ENCODE data around the gene RXRG.

RXRG gene

DNA sequence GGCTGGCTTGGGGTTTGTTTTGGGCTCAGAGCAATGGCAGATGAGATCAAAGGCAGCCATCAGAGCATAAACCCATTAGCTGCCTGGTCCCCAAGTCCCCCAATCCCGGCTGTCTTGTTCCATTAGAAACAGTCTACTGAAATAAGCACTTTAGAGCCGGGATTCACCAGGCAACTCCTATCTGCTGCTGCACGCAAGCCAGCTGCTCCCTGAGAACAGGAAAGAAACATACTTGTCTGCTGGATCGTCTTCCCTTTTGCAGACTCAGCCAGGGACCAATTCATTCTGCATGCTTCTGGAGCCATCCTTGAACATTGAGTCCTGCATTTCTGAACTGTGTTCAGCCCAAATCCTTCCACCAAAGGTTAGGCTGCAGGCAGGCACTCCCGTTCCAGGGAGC lies 21.8 kb downstream of the RXRG start:
- no peak overlapping the region for H3K4me2 ChIP-seq (ENCODE audit: low read length)

DNA sequence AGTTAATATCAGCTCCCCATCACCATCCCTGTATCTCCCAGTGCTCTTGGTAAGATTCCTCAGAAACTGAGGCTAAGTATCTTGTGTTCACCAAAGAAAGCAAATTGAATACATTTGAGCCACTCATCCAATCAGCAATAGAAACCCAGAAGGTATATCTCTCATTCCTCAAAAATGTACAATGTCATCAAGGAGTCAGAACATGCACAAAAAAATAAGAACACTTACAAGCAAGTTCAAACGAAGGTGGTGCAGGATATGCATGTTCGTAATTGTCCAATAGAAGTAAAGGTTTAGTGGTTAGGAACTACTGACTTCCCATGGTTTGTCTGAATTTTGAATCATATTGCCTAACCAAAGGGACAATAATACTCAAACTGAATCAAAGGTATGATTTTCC lies 24.3 kb downstream of the RXRG start:
- Histone ChIP-seq H3K4me3 (ENCODE audit: low read length) (no peak overlapping the region), H3K9me3 (ENCODE audit: insufficient read depth, low read length) (no peaks in the 10 kb centered on the region), H4K20me1 (ENCODE audit: insufficient read depth, low read length) (no peaks in the 10 kb centered on the region), H2AFZ (ENCODE audit: low read depth, low read length) (no peak overlapping the region), H3K4me2 (ENCODE audit: low read length) (no peak overlapping the region), H3K4me1 (ENCODE audit: low read length) (no peaks in the 10 kb centered on the region), H3K9ac (ENCODE audit: low read length) (no peak overlapping the region), H3K36me3 (replicated peaks; ENCODE audit: low read depth, low read length) (no peaks in the 10 kb centered on the region), H3K79me2 (ENCODE audit: low read length) (no peaks in the 10 kb centered on the region), H3K27me3 (ENCODE audit: low read depth, low read length) (peaks cover 87% of the 10 kb centered on the region), H3K27ac (ENCODE audit: low read length) (no peak overlapping the region)
- TF ChIP-seq, protein P1, sequence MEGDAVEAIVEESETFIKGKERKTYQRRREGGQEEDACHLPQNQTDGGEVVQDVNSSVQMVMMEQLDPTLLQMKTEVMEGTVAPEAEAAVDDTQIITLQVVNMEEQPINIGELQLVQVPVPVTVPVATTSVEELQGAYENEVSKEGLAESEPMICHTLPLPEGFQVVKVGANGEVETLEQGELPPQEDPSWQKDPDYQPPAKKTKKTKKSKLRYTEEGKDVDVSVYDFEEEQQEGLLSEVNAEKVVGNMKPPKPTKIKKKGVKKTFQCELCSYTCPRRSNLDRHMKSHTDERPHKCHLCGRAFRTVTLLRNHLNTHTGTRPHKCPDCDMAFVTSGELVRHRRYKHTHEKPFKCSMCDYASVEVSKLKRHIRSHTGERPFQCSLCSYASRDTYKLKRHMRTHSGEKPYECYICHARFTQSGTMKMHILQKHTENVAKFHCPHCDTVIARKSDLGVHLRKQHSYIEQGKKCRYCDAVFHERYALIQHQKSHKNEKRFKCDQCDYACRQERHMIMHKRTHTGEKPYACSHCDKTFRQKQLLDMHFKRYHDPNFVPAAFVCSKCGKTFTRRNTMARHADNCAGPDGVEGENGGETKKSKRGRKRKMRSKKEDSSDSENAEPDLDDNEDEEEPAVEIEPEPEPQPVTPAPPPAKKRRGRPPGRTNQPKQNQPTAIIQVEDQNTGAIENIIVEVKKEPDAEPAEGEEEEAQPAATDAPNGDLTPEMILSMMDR (IDR thresholded peaks at IDR 0.05; ENCODE audit: low read depth, low read length), result no peak
- no peak for TF ChIP-seq EZH2phosphoT487 (IDR thresholded peaks at IDR 0.05; ENCODE audit: low read depth)

More for the DNA sequence above, 21.8 kb downstream of the RXRG start:
- Histone ChIP-seq H3K36me3 (replicated peaks; ENCODE audit: low read depth, low read length) (no peaks in the 10 kb centered on the region), H3K4me3 (ENCODE audit: low read length) (no peak overlapping the region), H3K27me3 (ENCODE audit: low read depth, low read length) (peaks cover 73% of the 10 kb centered on the region), H3K9ac (ENCODE audit: low read length) (no peak overlapping the region), H3K79me2 (ENCODE audit: low read length) (no peaks in the 10 kb centered on the region), H3K9me3 (ENCODE audit: insufficient read depth, low read length) (no peaks in the 10 kb centered on the region), H3K4me1 (ENCODE audit: low read length) (no peaks in the 10 kb centered on the region), H3K27ac (ENCODE audit: low read length) (no peak overlapping the region), H4K20me1 (ENCODE audit: insufficient read depth, low read length) (no peaks in the 10 kb centered on the region), H2AFZ (ENCODE audit: low read depth, low read length) (no peak overlapping the region)
- TF ChIP-seq, protein P1 (IDR thresholded peaks at IDR 0.05; ENCODE audit: low read depth, low read length), result no peak
- TF ChIP-seq EZH2phosphoT487 (IDR thresholded peaks at IDR 0.05; ENCODE audit: low read depth), result no peak

- Histone ChIP-seq H3K79me2 (ENCODE audit: low read length) (no peaks in the 10 kb centered on the region), H3K4me1 (ENCODE audit: low read length) (no peaks in the 10 kb centered on the region), H3K27me3 (ENCODE audit: low read depth, low read length) (peaks cover 88% of the 10 kb centered on the region), H3K9ac (ENCODE audit: low read length) (no peak overlapping the region), H3K4me2 (ENCODE audit: low read length) (no peak overlapping the region), H3K9me3 (ENCODE audit: insufficient read depth, low read length) (no peaks in the 10 kb centered on the region), H4K20me1 (ENCODE audit: insufficient read depth, low read length) (no peaks in the 10 kb centered on the region), H3K27ac (ENCODE audit: low read length) (no peak overlapping the region), H2AFZ (ENCODE audit: low read depth, low read length) (no peak overlapping the region), H3K4me3 (ENCODE audit: low read length) (no peak overlapping the region), H3K36me3 (replicated peaks; ENCODE audit: low read depth, low read length) (no peaks in the 10 kb centered on the region)
- TF ChIP-seq, protein P1 (IDR thresholded peaks at IDR 0.05; ENCODE audit: low read depth, low read length), result no peak
- TF ChIP-seq EZH2phosphoT487 (IDR thresholded peaks at IDR 0.05; ENCODE audit: low read depth), result no peak
These were observed 25.1 kb downstream of the RXRG start for GRCh38 chr1:165419839-165420238.

DNA sequence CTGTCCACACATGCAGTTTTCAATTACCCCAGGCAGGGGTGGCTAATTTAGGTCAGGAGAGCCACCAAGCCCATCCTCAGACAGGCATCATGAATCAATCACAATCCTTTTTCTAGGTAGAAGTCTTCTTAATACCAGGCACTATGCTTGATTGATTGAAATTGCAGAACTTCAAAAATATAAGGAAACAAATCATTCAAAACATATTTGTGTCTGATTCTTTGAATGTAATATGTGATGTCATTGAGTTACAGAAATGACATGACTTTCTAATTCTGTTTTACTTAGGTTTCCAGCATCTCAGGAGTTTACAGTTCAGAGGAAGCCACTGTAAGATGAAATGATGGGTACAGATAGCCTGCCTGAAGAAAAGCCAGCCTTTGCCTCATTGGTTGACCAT lies 26.7 kb downstream of the RXRG start:
- H3K36me3 ChIP-seq (replicated peaks; ENCODE audit: low read depth, low read length), result no peaks in the 10 kb centered on the region
- H3K4me2 ChIP-seq (ENCODE audit: low read length), result no peak overlapping the region
- H3K27ac ChIP-seq (ENCODE audit: low read length), result no peak overlapping the region
- H3K9ac ChIP-seq (ENCODE audit: low read length), result no peak overlapping the region
- no peak overlapping the region for H2AFZ ChIP-seq (ENCODE audit: low read depth, low read length)
- peaks cover 87% of the 10 kb centered on the region for H3K27me3 ChIP-seq (ENCODE audit: low read depth, low read length)
- no peak overlapping the region for H3K4me3 ChIP-seq (ENCODE audit: low read length)
- H4K20me1 ChIP-seq (ENCODE audit: insufficient read depth, low read length), result no peaks in the 10 kb centered on the region
- H3K79me2 ChIP-seq (ENCODE audit: low read length), result no peaks in the 10 kb centered on the region
- H3K9me3 ChIP-seq (ENCODE audit: insufficient read depth, low read length), result no peaks in the 10 kb centered on the region
- H3K4me1 ChIP-seq (ENCODE audit: low read length), result no peaks in the 10 kb centered on the region
- no peak for TF ChIP-seq EZH2phosphoT487 (IDR thresholded peaks at IDR 0.05; ENCODE audit: low read depth)
- TF ChIP-seq, protein P1 (IDR thresholded peaks at IDR 0.05; ENCODE audit: low read depth, low read length), result no peak
